Keratinocyte (primary cell): ENCODE data around the gene ANKS1B.

Experiments used
- CTCF ChIP-seq, 3 experiments: IDR thresholded peaks in 1 of 3; conservative IDR thresholded peaks in 1 of 3; optimal IDR thresholded peaks in 1 of 3; 2 replicates in 2 of 3; 3 replicates in 1 of 3; pipeline versions ENCODE3 to v1.5.1; 2011; ENCODE audit warnings: low read length in 3 of 3, mild to moderate bottlenecking in 3 of 3, moderate library complexity in 2 of 3, control low read depth in 1 of 3, inconsistent platforms in 1 of 3; ENCODE audit not compliant: insufficient read depth in 2 of 3; ENCODE audit errors: extremely low read depth in 1 of 3
- EZH2 ChIP-seq: IDR thresholded peaks from one replicate; pipeline ENCODE4 v1.6.1; 2012; ENCODE audit warnings: inconsistent platforms, mild to moderate bottlenecking, low read length, moderate library complexity

- no peak for TF ChIP-seq CTCF (optimal IDR thresholded peaks at IDR 0.05 in 1 of 3, IDR thresholded peaks at IDR 0.05 in 1 of 3, conservative IDR thresholded peaks at IDR 0.05 in 1 of 3; ENCODE audit: extremely low read depth in 1 of 3, insufficient read depth in 2 of 3, low read length in 3 of 3)
- TF ChIP-seq EZH2: no peak
These were observed 247.9 kb downstream of the ANKS1B start for GRCh38 chr12:99736760-99737269.
